Colonic mucosa (tissue), 4 donors: Measurements from ENCODE around the gene PLCD3. TPM values are rescaled to one million over a fixed set of nuclear protein-coding genes. Genes with fewer than 3 reads are reported as not detected.

ENCODE experiments used
- DNase-seq: peaks from one replicate; pipeline ENCODE4 v3.0.0-alpha.2; 2020
- H3K27ac ChIP-seq: fragments of 200-600 bp; one replicate; pipeline ENCODE4 v1.8.0; 2021
- H3K27me3 ChIP-seq: fragments of 200-600 bp; one replicate; pipeline ENCODE4 v1.8.0; 2021
- H3K36me3 ChIP-seq: fragments of 200-600 bp; one replicate; pipeline ENCODE4 v1.8.0; 2021
- H3K4me1 ChIP-seq: fragments of 200-600 bp; one replicate; pipeline ENCODE4 v1.8.0; 2021; ENCODE audit warnings: mild to moderate bottlenecking
- H3K4me3 ChIP-seq: fragments of 200-600 bp; one replicate; pipeline ENCODE4 v1.8.0; 2021
- H3K9ac ChIP-seq, 2 donors: one replicate each; pipeline ENCODE4 v1.7.0; 2013; ENCODE audit warnings: control low read depth in 2 of 2, low read depth in 2 of 2, low read length in 2 of 2
- H3K9me3 ChIP-seq: fragments of 200-600 bp; one replicate; pipeline ENCODE4 v1.8.0; 2021
- CTCF ChIP-seq: fragments of 200-600 bp; IDR thresholded peaks from one replicate; pipeline ENCODE4 v1.8.0; 2022; ENCODE audit warnings: antibody characterized with exemption, mild to moderate bottlenecking
- intact Hi-C: fragments of 100-400 bp; cut with DNase I; formaldehyde crosslinking; loops from one replicate; pipeline ENCODE4 v1.14.1; 2022
- total RNA-seq, 2 donors: library from RNA; stranded (reverse); fragmentation: NEBNext Ultra II Directional in 1 of 2; extraction: Animal tissue kit (Norgen Biotek cat#: 25700) in 1 of 2; gene quantifications; one replicate each; pipeline ENCODE4 v1.2.1, GENCODE V29; 2021
- donor health status: healthy.
- donor health status: DM: no; HTN: no; CAD: no.
- donor health status: DM: no; HTN: no; CAD: no.

Gene PLCD3
- total RNA-seq, 2 donors from 2014 or later, result 300 to 312 TPM

- Histone ChIP-seq H3K36me3 (peaks cover 26% of the 10 kb centered on the region), H3K27me3 (no peaks in the 10 kb centered on the region), H3K4me1 (no peaks in the 10 kb centered on the region), H3K9ac (peak overlapping the region in 1 of 2 donors; percentile 12), H3K9me3 (no peaks in the 10 kb centered on the region), H3K4me3 (no peak overlapping the region), H3K27ac (no peak overlapping the region)
- no peak for DNase-seq
- intact Hi-C loops, result no loop called here
- TF ChIP-seq CTCF, result no peak
Measured at GRCh38 chr17:45107293-45108010, 24.9 kb downstream of the PLCD3 start.

- H3K36me3 ChIP-seq, result peaks cover 26% of the 10 kb centered on the region
- no peak overlapping the region for H3K27ac ChIP-seq
- no peak for DNase-seq
- no peak overlapping the region for H3K4me3 ChIP-seq
- intact Hi-C loops, result no loop called here
- H3K9ac ChIP-seq, result no peak overlapping the region
- no peaks in the 10 kb centered on the region for H3K27me3 ChIP-seq
- no peak for TF ChIP-seq CTCF
- no peaks in the 10 kb centered on the region for H3K9me3 ChIP-seq
- no peaks in the 10 kb centered on the region for H3K4me1 ChIP-seq
Measured at GRCh38 chr17:45106582-45106981, 25.7 kb downstream of the PLCD3 start.

- no peaks in the 10 kb centered on the region for H3K27me3 ChIP-seq
- no peaks in the 10 kb centered on the region for H3K4me1 ChIP-seq
- DNase-seq, result no peak
- TF ChIP-seq CTCF, result no peak
- peaks cover 26% of the 10 kb centered on the region for H3K36me3 ChIP-seq
- no peak overlapping the region for H3K4me3 ChIP-seq
- no peak overlapping the region for H3K27ac ChIP-seq
- no peaks in the 10 kb centered on the region for H3K9me3 ChIP-seq
- intact Hi-C loops, result no loop called here
- no peak overlapping the region for H3K9ac ChIP-seq
Measured at GRCh38 chr17:45106096-45106495, 26.2 kb downstream of the PLCD3 start.

- intact Hi-C loops, result no loop called here
- H3K27me3 ChIP-seq, result no peaks in the 10 kb centered on the region
- no peak overlapping the region for H3K4me3 ChIP-seq
- peaks cover 26% of the 10 kb centered on the region for H3K36me3 ChIP-seq
- no peaks in the 10 kb centered on the region for H3K9me3 ChIP-seq
- H3K27ac ChIP-seq, result no peak overlapping the region
- no peak for TF ChIP-seq CTCF
- H3K9ac ChIP-seq, result no peak overlapping the region
- no peaks in the 10 kb centered on the region for H3K4me1 ChIP-seq
- DNase-seq, result no peak
Measured at GRCh38 chr17:45104907-45105624, 27.2 kb downstream of the PLCD3 start.

- Histone ChIP-seq H3K9ac (no peak overlapping the region), H3K27me3 (no peaks in the 10 kb centered on the region), H3K4me3 (no peak overlapping the region), H3K9me3 (no peaks in the 10 kb centered on the region), H3K36me3 (peaks cover 26% of the 10 kb centered on the region), H3K4me1 (no peaks in the 10 kb centered on the region), H3K27ac (no peak overlapping the region)
- intact Hi-C loops, result no loop called here
- TF ChIP-seq CTCF, result no peak
- no peak for DNase-seq
Measured at GRCh38 chr17:45104497-45104896, 27.8 kb downstream of the PLCD3 start.
